Epithelial cell of proximal tubule (primary cell): ENCODE results near the gene TCL1B. TPM values are rescaled to one million over a fixed set of nuclear protein-coding genes. Genes with fewer than 3 reads are reported as not detected.

Source experiments
- DNase-seq: peaks from one replicate; pipeline ENCODE4 v3.0.0-alpha.2; 2011; ENCODE audit warnings: low read depth
- H3K4me3 ChIP-seq: 2 replicates; pipeline ENCODE4 v1.5.1; 2011; ENCODE audit warnings: low read depth, mild to moderate bottlenecking, low read length
- total RNA-seq: library from RNA; depleted of rRNA; stranded (reverse); fragments of >200 nt; gene quantifications from 2 replicates; pipeline ENCODE4 v1.2.3, GENCODE V29; 2015
- TF ChIP-seq, protein P1 (sequence below): conservative IDR thresholded peaks from 2 replicates; pipeline ENCODE4 v1.5.1; 2012; ENCODE audit warnings: low read depth, mild to moderate bottlenecking, low read length

TCL1B gene
- total RNA-seq, 1 donor from 2014 or later: not detected

DNA sequence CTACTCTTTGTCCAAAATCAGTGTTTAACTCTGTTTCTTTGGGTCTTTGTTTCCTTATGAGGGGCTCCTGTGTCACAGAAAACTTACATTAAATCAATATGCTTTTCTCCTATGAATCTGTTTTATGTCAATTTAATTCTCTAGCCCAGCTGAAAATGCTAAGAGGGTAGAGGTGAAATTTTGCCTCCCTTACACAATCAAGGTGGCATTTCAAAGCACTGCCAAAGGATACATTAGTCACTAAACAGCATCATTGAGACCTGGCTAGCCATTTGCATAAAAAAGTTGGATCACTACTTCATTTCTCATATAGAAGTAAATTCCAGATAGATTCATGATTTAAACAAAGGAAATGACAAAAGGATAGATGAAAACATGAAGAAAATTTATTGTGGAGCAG lies 12.1 kb downstream of the TCL1B start:
- no peak for DNase-seq
- TF ChIP-seq, protein P1, sequence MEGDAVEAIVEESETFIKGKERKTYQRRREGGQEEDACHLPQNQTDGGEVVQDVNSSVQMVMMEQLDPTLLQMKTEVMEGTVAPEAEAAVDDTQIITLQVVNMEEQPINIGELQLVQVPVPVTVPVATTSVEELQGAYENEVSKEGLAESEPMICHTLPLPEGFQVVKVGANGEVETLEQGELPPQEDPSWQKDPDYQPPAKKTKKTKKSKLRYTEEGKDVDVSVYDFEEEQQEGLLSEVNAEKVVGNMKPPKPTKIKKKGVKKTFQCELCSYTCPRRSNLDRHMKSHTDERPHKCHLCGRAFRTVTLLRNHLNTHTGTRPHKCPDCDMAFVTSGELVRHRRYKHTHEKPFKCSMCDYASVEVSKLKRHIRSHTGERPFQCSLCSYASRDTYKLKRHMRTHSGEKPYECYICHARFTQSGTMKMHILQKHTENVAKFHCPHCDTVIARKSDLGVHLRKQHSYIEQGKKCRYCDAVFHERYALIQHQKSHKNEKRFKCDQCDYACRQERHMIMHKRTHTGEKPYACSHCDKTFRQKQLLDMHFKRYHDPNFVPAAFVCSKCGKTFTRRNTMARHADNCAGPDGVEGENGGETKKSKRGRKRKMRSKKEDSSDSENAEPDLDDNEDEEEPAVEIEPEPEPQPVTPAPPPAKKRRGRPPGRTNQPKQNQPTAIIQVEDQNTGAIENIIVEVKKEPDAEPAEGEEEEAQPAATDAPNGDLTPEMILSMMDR: no peak
- no peak overlapping the region for H3K4me3 ChIP-seq

DNA sequence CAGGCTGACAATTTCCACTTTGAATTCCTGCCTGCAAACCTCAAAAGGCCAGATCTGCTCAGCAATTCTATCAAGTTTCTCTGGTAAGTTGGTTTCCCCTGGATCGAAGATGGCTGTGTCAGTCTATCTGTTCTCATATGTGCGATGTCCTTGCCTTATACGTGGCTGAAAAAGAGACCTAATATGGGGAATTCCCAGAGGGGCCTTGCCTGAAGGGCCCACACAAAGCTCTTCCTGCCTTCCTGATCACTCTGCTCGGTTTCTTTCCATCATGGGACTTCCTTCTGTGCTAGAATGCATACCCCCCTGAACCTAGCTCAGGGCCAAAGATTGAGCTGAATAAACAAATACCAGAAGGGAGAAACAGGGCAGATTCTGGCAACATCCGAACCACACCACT lies 13.2 kb downstream of the TCL1B start:
- no peak overlapping the region for H3K4me3 ChIP-seq
- DNase-seq: no peak
- TF ChIP-seq, protein P1: no peak

DNA sequence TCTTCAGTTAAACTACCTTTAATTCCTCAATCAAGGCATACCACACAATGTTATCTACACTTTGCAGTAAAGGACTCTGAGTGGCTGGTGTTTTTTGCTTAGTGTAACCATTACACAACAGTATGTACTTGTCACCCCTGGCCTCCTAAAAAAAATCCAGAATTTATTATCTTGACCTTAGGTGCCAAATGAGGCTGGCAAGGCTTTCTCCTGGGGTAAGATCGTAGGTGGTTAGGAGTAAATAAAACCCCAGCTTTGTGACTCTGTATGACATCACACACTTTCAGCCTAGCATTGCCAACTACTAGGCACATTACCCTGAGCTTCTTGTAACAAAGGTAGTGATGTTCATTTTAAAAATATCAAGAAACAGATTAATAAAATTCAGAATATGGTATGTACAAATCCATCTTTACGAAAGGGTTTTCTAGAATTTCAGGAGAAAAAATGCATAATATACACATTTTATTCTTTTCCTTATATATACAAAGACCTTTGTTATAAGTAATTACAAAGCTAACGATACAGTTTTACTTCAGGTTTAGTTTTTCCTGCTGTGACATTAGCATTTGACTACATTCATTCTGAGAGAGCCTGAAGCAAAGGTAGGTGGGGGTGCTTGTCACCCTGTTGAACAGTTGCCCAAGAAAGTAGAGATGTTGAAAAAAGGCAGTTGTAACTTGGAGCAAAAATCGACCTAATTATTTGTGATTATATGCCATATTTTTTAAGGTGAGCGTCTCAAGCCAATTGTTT lies 14.2 kb downstream of the TCL1B start:
- DNase-seq: no peak
- TF ChIP-seq, protein P1: no peak

DNA sequence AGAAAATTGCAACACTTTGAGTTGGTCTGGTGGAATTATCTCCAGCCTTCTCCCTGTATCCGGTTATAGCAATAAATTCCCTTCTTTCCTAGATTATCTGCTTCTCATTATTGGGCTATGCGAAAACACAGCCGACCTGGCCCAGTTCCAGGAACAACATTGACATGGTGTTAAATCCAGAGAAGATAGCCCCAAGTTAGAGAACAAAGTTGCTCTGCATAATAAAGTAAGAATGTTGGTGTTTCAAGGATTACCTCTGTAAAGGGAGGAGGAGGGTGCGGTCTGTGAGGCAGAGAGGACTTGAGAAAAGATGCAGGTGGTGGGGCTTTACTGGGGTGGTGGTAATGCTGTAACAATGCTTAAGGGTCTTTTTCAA lies 15.6 kb downstream of the TCL1B start:
- no peak overlapping the region for H3K4me3 ChIP-seq
- DNase-seq: no peak

More for the DNA sequence above, 14.2 kb downstream of the TCL1B start:
- H3K4me3 ChIP-seq: no peak overlapping the region

DNA sequence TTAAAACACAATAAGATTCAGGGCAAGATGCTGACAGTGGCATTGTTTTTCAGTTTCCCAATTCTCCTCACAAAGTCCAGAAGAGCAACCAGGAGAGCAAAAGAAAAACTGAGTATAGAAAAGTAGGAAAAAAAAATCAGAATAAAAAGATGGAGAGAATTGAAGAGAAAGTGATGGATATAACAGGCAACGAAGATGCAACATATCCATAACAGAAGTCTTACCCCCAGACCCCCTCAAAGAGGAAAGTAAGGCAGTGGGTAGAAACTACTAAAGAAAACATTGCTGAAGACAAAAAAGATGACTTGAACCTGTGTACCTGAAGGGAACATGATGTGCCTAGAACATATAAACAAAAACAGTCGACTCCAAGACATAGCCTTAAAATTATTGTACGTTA lies 17.1 kb downstream of the TCL1B start:
- no peak for DNase-seq
- H3K4me3 ChIP-seq: no peak overlapping the region
- TF ChIP-seq, protein P1: no peak

More for the DNA sequence above, 15.6 kb downstream of the TCL1B start:
- TF ChIP-seq, protein P1: no peak

DNA sequence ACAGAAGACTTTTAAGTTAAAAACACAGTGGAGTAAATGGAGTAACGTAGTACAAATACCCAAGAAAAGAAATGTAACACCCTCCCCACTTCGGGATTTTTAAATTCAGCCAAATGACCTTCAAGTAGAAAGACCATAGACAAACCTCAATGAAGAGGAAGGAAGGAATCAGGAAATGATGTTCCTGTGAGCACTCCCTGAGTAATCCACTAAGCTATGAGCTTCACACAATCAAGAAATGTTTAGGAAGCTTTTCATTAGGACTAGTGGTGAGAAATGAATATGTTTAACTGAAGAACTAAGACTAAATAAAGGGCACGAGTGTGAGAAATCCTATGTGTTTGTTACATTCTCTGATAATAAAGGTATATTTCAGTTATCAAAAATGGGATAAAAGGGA lies 17.6 kb downstream of the TCL1B start:
- H3K4me3 ChIP-seq: no peak overlapping the region
- TF ChIP-seq, protein P1: no peak
- DNase-seq: no peak

DNA sequence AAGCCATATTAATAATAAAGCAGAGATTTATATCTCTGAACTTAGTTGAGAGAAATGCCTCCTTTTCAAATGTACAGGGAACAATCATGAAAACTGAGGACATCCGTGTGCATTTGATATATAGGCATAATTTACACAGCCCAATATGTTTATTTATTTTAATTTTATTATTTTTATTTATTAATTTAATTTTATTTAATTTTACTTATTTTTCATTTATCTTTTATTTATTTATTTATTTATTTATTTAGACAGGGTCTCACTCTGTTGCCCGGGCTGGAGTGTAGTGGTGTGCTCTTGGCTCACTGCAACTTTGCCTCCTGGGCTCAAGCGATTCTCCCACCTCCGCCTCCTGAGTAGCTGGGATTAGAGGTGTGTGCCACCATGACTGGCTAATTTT lies 19.3 kb downstream of the TCL1B start:
- TF ChIP-seq, protein P1: no peak
- no peak overlapping the region for H3K4me3 ChIP-seq
- DNase-seq: no peak
